Superior temporal gyrus (tissue), 1 donor: Measurements from ENCODE around the gene UBR7.
A peak's percentile ranks its signal among the peaks of the same experiment; 100 is the strongest.
"Not testable (repeated sequence)": the region's sequence is repeated elsewhere in the genome, so short reads cannot be mapped to it uniquely, and the experiment has no call there.

Experiments used
- DNase-seq: peaks from one replicate; pipeline ENCODE4 v3.0.0-alpha.2; 2016; ENCODE audit errors: extremely low spot score

The UBR7 gene

GRCh38 chr14:93186956-93187355 lies 20.1 kb upstream of the UBR7 start:
- no peak for DNase-seq

- DNase-seq = no peak
Measured at GRCh38 chr14:93195316-93195999, 11.6 kb upstream of the UBR7 start.

- no peak for DNase-seq
Measured at GRCh38 chr14:93199031-93199430, 8.0 kb upstream of the UBR7 start.

- no peak for DNase-seq
Measured at GRCh38 chr14:93200553-93200952, 6.5 kb upstream of the UBR7 start.

GRCh38 chr14:93201155-93201704 lies 5.8 kb upstream of the UBR7 start:
- DNase-seq = no peak

- DNase-seq = peak; percentile 54
Measured at GRCh38 chr14:93207468-93208308, 632 bp downstream of the UBR7 start.

- DNase-seq = no peak
Measured at GRCh38 chr14:93212432-93212831, 5.4 kb downstream of the UBR7 start.

GRCh38 chr14:93214598-93214997 lies 7.5 kb downstream of the UBR7 start:
- no peak for DNase-seq

- DNase-seq = peak; percentile 59
Measured at GRCh38 chr14:93219103-93219726, 12.2 kb downstream of the UBR7 start.

GRCh38 chr14:93220509-93220908 lies 13.5 kb downstream of the UBR7 start:
- no peak for DNase-seq

- no peak for DNase-seq
Measured at GRCh38 chr14:93223565-93223964, 16.5 kb downstream of the UBR7 start.

GRCh38 chr14:93228550-93228949 lies 21.5 kb downstream of the UBR7 start:
- no peak for DNase-seq

GRCh38 chr14:93230539-93230938 lies 23.5 kb downstream of the UBR7 start:
- DNase-seq = no peak

GRCh38 chr14:93231129-93231979 lies 24.3 kb downstream of the UBR7 start:
- peak; percentile 56 for DNase-seq

GRCh38 chr14:93232159-93232558 lies 25.1 kb downstream of the UBR7 start:
- DNase-seq = no peak

- DNase-seq = not testable (repeated sequence)
Measured at GRCh38 chr14:93233078-93233477, 26.0 kb downstream of the UBR7 start.

- DNase-seq = no peak
Measured at GRCh38 chr14:93234798-93235197, 27.7 kb downstream of the UBR7 start.

- no peak for DNase-seq
Measured at GRCh38 chr14:93239869-93240677, 33.0 kb downstream of the UBR7 start.

GRCh38 chr14:93240678-93241000 lies 33.6 kb downstream of the UBR7 start:
- DNase-seq = no peak

- DNase-seq = no peak
Measured at GRCh38 chr14:93245764-93246420, 38.8 kb downstream of the UBR7 start.
